Cardiac fibroblast (primary cell): ENCODE data around the gene SND1.
"Not testable (repeated sequence)": the region's sequence is repeated elsewhere in the genome, so short reads cannot be mapped to it uniquely, and the experiment has no call there.

Experiments
- DNase-seq, 2 donors: peaks; one replicate each; pipeline versions ENCODE4 v3.0.0 to v3.0.0-alpha.2; 2010; ENCODE audit warnings: low read depth in 2 of 2
- H3K4me3 ChIP-seq, 2 donors: replicated peaks in 1 of 2; 1 replicate in 1 of 2; 2 replicates in 1 of 2; pipeline ENCODE4 v1.5.1; 2011; ENCODE audit warnings: low read depth in 2 of 2, low read length in 2 of 2, mild to moderate bottlenecking in 2 of 2, moderate library complexity in 1 of 2
- CTCF ChIP-seq: IDR thresholded peaks from one replicate; pipeline ENCODE4 v1.5.1; 2011; ENCODE audit warnings: low read depth, mild to moderate bottlenecking, low read length, inconsistent platforms

The SND1 gene

DNA sequence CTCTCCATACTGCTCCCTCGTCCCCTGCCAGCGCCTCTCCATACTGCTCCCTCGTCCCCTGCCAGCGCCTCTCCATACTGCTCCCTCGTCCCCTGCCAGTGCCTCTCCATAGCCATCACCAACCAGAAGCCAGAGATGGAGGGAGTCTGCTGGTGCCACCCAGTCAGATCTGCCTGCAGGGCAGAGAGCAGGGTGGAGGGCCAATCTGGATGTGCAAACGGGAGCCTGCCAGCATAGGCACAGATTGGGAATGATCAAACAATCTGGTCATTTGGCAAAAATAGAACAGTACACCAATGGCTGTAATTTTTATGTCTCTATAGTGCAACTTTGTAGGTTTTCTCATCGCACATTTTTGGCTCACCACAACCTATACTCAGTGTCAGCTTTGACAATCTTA, 456.1 kb downstream of the SND1 start:
- no peak for TF ChIP-seq CTCF
- no peak for DNase-seq
- H3K4me3 ChIP-seq: no peak overlapping the region

DNA sequence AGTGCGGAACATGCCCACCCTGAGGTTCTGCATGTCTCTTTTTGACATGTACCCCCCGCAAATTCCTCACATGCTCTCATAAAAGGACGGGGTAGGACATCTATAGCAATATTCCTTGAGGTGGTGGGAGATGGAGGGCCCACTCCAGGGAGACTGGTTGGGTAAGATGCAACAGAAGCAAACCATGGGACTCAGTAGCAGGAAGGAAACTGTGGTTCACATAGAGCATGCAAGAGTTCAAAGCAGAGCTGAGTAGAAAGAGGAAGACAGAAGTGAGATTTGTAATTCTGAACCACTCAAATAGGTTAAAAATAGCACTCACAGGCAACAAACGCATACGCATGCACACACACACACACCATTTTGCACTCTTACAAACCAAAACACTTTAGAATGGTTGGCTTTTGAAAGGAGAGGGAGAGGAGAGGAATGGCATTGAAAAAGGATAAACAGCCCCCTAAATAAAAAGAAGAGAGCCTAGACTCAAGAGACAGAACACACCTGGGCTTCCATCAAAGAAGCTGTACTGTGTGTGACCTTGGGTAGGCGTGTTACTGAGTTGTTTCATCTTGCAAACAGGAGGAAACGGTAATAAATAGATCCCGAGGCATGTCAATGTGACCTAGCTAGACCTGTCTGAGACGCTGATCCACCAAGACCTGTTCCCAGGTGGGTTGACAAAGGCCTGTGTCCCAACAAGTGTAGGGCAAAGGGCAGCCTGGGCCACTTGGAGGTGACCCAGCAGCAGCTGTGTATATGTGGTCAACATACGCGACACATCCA, 456.8 kb downstream of the SND1 start:
- no peak for DNase-seq
- no peak overlapping the region for H3K4me3 ChIP-seq
- no peak for TF ChIP-seq CTCF

GRCh38 chr7:128109424-128109969, 457.5 kb downstream of the SND1 start:
- not testable (repeated sequence) for H3K4me3 ChIP-seq, DNase-seq

GRCh38 chr7:128110641-128111364, 458.8 kb downstream of the SND1 start:
- DNase-seq: no peak
- no peak overlapping the region for H3K4me3 ChIP-seq
- TF ChIP-seq CTCF: no peak

- no peak overlapping the region for H3K4me3 ChIP-seq
Observed at GRCh38 chr7:128112018-128112780, 460.2 kb downstream of the SND1 start.

DNA sequence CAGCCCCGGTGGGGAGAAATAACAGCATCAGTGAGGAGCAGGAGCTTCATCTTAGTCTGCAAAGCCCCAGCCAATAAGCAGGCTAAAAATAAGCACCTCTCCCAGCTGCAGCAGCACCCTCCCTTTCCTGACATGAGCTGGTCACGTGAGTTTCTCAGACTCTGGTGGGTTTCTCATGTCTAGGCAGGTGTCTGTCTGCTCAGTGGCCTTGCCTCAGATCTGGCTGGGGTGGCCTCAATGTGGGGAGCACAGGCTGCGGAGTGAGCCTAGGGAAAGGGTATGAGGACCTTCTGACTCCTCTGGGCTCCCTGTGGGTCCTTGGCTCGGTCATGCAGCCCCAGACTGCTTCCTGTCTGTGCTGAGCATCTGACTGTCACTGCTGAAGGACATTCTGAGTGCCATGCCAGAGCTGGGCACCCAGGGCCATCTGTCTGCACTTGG, 460.8 kb downstream of the SND1 start:
- no peak overlapping the region for H3K4me3 ChIP-seq
- TF ChIP-seq CTCF: no peak
- no peak for DNase-seq

More at GRCh38 chr7:128112018-128112780, 460.2 kb downstream of the SND1 start:
- DNase-seq: no peak
- no peak for TF ChIP-seq CTCF

DNA sequence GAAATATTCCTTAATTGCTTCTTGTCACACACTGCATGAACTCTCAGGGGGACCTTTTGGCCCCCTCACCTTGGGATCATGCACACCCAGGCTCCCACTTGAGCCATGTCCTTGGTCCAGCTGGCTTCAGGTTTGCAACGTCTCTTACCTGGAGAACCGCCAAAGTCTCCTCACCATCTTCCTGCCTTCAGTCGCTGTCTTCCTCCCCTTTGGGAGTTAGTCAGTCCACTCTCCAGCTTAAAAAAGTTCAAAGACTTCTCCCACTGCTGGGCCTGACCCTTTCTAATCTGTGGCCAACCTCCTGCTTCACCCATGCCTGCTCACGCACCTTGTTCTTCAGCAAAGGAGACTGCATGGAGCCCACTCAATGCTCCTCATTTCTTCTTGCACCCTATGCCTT, 461.8 kb downstream of the SND1 start:
- TF ChIP-seq CTCF: no peak
- H3K4me3 ChIP-seq: no peak overlapping the region

More for the DNA sequence above, 461.8 kb downstream of the SND1 start:
- no peak for DNase-seq
